ENCODE results near the gene DACH1.
A peak's percentile ranks its signal among the peaks of the same experiment; 100 is the strongest.
"Not testable (repeated sequence)": the region's sequence is repeated elsewhere in the genome, so short reads cannot be mapped to it uniquely, and the experiment has no call there.

The DACH1 gene

DNA sequence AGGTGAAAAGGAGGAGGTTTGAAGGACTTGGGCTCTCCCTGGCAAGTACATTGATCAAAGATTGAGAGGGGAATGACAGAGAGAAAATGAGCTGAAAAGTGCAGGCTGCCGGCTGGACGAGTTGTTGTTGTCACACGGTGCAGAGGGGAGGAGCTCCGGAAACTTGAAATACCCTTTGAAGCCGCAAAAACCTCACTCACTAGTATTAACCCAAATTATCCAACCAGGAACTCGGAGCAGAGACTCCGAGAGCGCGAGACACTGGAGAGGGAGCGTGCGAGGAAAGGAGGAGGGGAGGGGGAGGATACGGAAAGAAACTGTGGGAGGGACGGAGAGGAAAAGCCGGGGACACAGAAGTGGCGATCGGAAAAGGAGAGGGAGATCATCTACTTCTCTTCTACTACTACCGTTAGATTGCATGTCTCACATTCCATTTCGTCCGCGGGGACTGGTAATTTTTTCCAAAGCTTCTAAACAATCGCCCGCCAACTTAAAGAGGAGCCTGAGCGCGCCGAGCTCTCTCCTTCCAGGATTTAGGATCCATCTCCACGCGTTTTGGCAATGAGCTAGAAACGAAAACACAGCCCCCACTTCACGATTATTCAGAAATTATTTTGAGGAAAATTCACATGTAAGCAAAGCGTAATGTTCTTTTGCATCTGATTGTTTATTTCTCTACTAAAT, at the start of gene DACH1:
Gene DACH1 (minus strand): TSS at position 74 of the 684 bp plus-strand sequence.
- DNase-seq = peak; percentile 56

DNA sequence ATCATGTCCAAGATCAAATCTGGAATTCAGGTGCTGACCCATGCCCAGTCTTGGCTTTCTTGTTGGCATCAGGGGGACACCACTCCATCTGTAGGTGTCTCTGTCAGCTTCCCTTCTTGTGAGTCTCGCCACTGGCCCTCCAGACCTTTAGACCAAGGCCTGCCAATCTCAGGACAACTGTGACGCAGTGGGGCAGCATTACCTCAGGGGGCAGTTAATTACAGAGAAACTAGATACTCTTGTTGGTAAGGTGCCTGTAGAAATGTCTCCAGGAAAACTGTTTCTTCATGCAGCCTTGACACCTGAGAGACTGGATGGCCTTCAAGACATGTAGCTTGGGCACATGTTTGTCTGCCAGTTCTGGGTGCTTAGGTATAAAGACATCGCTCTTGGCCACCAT, 46.7 kb upstream of the DACH1 start:
- DNase-seq = no peak

DNA sequence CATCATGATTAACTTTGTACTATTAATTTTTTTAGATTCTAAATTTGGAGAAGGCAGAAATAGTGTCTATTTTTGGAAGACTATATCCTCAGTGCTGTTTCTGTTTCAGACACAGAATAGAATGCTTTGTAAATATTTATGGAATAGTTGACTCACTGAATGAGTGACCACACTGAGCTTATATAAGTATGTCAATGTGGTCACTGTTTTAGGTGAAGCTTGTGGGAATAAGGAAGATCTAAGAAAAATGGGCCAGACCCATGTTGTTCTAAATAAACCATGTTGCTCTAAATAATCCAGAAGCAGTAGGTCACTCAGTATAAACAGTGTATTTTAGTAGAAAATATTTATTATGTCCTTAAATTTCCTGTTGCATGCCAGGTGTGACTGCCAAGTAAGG, 45.5 kb upstream of the DACH1 start:
- no peak for DNase-seq

DNA sequence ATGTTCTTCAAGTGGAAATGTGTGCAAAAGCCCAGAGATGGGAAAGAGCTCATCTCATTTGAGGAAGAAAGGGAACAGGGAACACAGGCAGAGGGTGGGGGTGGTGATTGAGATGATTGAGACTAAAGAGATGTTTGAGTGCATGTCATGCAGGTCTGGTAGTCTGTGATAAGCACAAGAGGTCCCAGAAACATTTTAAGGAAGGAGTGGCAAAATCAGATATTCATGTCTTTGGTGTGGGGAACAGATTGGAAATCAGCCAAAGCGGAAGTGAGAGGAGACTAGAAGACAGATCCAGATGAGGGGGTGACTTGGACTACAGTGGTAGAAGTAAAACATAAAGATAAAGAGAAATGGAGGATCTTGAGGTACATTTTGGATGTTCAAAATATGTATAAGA, 39.4 kb upstream of the DACH1 start:
- DNase-seq = no peak

DNA sequence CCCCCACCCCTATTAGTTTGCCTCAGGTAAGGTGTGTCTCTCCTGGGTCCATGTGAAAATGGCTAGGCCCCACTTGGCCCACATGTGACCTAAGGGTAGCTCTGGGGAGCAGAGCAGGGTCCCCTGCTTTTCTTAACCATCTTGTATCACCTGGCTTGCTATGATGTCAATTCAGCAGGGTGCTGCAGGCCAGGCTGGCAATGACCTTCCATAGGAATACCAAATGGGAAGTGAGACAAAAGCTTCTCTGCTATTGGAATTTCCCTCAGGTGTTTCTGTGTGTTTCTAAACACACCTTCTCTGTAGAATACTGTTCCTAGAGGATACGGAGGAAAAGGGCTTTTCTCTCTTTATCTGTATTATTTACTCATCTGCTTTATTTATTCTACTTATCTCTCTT, 35.7 kb upstream of the DACH1 start:
- no peak for DNase-seq

DNA sequence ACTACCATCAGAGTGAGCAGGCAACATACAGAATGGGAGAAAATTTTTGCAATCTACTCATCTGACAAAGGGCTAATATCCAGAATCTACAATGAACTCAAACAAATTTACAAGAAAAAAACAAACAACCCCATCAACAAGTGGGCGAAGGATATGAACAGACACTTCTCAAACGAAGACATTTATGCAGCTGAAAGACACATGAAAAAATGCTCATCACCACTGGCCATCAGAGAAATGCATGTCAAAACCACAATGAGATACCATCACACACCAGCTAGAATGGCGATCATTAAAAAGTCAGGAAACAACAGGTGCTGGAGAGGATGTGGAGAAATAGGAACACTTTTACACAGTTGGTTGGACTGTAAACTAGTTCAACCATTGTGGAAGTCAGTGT, 26.5 kb upstream of the DACH1 start:
- not testable (repeated sequence) for DNase-seq

DNA sequence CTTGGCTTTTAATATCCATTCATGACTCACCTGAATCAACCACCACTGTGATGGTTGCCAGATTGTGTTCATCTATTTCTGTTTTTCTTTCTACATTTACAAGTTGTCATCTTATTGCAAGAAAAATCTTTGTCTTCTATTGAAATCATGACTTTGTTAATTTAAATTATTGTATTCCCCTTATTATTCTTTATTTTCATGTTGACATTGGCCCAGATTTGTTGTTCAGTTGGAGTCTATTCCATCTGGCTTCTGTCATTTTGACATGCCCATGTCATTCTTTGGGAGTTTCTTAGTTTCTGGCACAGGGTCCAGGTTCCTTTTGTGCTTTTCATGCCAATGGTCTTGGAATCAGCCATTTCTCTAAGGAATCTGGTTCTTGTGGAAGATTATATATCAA, 19.9 kb upstream of the DACH1 start:
- no peak for DNase-seq

DNA sequence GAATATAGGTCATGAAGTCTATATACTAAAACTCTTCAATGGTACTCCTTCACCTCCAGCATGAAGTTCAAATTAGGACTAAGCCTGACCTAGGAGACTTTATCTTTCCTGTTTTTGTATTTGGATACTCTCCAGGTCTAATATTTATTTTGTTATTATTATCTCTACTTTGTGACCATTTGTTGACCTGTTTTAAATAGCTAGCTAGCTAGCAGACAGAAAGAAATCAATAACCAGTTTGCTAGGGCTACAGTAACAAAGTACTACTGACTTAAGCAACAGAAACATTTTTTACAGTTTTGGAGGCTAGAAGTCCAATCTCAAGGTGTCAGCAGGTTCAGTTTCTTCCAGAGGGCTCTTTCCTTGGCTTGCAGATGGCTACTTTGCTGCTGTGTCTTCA, 15.1 kb upstream of the DACH1 start:
- DNase-seq = no peak

DNA sequence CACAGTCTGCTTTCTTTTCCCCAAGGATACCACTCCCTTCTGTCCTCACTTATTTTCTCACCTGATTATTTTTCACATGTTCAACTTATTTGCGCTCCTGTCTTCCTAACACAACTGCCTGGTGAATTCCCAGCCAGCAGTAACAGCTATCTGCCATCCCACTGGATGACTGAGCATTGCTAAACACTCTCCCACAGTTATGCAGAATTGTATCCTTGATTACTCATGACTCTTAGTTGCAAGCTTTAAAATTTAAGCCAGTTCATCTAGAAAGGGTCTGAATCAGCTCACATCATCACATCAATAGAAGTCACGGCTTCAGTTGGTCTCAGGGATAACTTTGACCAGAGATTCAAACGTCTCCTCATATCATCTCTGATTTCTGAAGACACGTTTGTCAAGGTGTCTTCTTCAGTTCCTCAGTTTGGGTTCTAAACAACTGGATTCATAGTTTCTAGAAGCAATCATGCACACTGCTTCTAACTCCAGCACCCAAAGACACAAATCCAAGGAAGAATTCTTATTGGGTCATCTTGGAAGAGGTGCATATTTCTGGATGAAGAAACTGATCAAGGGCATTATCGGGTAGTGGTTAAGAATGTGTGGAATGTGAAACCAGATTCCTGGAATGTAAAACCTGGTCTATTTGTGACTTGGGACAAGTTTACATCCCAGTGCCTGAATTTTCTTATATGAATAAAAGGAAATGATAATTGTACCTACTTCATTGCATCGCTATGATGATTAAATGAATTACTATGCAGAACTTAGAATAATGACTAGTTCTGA, 13.9 kb upstream of the DACH1 start:
- DNase-seq = peak; percentile 37

DNA sequence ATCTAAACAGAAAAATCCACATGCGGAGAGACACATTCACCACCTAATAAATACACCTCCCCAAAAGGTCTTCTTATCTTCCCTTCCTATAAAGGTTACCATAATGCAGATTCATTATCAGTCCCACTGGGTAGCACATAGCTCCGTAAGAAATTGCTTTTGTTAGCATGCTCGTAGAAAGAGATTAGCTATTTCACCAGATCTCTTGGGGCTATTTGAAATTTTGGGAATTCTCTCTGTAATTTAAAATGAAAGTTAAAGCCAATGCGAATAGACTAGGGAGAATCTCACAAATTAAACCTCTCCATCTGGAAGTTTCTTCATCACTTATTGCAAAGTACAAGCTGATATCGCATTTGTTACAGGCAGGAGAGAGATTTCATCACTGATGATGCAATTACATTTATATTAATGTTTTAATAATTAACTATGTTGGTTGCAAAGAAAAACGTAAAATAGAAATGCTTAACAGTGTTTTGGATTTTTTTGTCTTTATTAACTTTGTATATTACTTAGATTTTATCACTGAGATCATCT, 12.9 kb upstream of the DACH1 start:
- no peak for DNase-seq

DNA sequence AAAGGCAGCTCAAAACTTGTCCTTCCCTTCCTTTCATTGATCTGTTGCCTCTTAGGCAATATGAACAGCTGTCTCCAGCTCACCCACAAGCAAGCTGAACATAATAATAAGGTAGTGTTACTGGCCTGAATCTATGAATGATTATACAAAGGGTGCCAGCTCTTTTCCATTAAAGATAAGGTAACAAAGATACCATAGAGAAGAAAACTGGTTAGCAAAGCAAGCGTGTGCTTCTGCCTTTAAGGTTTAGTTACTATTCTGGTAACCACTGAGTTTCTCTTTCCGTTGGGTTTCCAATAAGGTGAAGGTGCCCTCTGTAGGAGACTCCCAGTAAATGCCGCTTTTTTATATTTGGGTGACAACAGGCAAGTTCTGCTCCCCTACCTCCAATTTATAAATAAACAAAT, 12.1 kb upstream of the DACH1 start:
- DNase-seq = peak; percentile 23

DNA sequence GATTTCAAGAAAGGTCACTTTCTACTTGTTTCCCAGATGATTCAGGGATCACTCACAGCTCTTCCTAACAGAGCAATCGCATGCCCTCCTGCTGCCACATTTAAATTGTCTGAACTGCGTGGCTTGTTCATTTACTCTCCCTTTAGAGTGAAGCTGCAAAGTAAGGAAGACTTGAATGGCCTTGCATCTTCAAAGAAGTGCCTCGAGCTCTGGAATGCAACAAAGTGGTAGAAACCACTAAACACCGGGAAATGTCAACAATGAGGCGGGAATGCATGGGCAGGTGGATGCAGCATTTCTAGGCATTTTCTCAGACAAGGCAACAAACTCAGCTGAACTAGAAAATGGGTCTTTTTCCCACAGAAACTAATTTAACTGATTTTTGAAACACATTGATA, 10.3 kb upstream of the DACH1 start:
- no peak for DNase-seq

DNA sequence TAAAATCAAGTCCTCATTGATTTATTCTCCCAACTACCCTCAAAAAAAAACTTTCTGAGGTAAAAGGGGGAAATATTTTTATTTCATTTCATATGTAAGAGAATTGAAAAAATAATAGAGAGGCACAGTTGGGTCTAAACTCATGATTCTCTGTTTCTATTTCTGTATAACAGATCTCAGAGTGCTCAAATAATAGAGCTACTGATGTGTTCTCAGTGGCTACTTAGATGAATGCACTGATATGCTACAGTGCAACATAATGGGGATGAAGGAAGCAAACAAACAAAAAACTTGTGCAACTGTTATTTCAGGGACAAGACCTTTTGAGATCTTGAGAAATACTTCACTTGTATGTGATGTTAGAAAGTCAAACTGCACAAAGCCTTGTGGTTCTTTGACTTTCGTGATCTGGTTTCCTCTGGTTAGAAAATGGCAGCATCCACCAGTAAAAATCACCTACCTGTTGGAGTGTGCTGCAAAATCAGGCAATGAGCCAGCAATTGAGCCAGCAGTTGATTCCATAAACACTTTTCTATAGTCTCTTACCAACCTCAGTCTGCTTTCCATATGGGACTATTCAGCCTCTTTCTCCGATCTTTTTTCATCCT, 9.7 kb upstream of the DACH1 start:
- DNase-seq = no peak

DNA sequence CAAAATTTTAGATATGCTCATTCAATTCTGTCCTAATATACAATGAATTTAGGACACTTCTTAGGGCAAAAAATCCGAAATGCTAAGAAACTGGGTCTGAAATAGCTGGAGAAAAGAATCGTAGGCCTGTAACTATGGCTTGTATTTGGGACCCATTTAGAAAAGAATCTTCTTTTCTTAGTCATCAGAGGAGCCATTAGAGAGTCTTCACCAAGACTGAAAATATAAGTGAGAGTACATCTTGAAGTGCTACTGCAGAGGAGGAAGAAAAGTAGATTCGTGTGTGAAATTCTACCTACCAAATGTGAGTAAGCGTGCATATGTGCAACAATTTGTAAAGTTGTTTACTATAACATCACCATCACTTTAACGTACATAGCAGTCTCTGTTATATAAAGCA, 8.8 kb upstream of the DACH1 start:
- no peak for DNase-seq

DNA sequence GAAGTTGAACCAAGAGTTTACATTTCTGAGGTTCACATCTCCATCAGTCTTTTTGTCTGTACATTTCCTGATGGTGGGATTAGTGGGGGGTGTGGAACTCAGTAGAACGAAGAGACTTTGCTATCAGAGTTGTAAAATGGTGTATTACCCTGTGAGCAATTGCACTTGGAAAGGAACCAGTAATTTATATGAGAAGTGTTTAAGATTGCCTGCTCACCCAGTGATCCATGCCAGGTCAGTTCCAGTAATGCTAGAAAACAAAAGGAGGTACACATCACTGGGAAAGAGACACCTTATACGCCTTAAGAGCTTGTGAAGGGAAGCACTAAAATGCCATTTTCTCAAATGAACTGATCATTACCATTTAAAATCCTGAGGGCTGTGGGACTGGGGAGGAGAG, 7.5 kb upstream of the DACH1 start:
- DNase-seq = no peak

DNA sequence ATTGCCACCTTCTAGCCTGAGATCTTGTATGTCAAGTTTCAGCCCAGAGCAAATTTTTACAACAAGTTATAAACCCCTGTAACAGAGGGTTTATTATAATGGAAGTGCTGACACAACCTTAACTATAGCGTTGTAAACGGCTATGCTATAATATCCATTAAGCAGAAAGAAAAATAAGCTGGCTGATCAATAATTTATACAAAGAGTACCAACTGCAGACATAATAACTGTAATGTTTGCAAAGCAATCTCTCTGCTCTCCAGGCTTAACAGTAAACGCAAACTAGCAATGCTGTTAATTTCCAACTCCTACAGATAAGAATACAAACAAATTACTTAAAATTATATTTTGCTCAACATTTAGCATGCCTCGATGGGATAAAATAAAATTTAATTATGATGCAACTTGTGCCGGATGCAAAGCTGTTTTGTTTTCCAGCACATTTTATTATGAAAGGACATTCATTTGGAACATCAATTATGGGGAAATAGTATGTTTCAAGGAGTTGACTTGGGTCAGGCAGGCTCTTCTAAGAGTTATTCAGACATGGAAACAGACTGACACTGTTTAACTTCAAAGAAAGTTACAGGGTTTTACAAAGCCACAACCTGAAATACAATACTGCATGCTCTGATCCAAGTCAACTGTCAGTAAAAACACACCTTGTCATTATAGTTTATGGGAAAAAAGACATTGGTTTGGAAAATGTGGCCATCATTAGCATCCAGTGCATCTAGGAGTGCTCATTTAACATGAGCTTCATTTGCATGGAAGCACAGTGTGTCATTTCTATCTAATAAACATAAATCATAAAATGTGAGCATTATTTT, 6.6 kb upstream of the DACH1 start:
- no peak for DNase-seq

DNA sequence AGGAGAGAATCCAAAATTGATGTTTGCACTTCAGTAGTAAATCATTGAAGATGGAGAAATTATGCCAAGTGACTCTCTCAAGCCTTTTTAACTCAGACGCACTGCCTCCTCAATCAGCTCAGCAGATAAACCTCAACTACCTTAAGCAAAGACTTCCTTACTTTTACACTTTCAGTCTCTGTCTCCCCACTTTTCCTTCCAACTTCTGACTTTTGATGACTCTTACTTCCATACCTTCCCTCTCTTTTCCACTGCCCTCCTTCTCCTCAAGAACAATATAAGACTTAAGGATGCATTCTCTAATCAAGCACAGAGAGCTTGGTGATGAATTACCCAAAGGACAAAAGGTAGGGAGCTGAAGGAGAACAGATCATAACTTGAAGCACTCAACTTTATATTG, 4.8 kb upstream of the DACH1 start:
- no peak for DNase-seq

DNA sequence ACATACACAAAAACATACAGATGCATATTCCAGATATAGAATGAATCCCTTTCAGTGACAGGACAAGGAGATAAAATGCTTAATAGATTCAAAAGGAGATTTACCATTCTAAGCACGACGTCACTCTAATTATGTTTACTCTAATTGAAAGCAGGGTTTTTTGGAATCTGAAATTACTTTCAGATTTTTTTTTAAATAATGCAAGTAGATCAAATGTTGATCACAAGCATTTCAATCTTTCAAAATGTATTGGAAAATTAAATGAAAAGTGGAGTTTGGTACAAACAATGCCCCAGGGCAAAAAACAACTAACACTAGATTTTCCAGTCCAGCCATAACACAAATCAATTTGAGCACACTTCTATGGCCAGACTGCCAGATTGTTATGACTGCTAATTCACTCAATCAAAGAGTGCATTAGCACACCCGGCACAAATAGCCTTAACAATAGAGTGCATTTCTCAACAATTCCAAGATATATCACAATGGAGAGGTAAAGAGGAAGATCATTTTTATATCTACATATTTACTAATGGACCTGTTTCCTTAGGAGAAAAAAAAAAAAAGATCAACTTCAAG, 4.3 kb upstream of the DACH1 start:
- no peak for DNase-seq

DNA sequence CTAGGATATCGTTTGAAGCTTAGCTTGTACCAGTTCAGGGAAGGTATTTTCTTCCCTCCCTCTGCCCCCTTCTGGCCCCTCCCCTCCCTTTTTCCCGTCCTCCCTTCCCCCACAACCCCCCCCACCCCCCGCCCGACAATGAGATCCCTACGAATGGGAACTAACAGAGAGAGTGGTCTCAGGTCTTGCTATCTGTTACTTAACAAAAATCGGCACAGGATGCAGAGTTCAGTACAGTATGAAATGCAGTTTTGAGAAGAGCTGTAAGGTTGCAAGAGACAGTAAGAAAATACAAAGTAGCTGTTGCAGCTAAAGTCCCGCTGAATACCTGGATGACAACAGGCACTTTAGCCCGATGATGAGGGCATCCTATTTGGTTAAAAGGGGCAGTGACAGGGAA, 3.1 kb upstream of the DACH1 start:
- no peak for DNase-seq

DNA sequence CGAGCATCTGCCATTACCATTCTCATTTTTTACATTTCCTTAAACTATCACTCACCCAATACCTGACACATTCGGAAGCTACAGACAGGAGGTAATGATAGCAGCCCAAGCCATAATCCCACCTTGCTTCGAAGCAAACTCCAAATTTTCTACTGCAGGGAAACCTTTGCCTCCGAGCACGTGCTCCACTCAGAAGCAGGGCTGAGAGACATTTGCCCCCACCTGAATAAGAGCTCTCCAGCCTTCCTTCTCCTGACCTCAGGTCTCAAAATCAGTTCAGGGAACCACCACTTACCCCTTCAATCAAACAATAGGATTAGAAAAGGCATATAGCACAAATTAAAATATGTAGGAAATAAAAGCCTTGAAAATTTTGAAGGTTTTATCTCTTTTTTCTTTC, 2.3 kb upstream of the DACH1 start:
- DNase-seq = no peak

DNA sequence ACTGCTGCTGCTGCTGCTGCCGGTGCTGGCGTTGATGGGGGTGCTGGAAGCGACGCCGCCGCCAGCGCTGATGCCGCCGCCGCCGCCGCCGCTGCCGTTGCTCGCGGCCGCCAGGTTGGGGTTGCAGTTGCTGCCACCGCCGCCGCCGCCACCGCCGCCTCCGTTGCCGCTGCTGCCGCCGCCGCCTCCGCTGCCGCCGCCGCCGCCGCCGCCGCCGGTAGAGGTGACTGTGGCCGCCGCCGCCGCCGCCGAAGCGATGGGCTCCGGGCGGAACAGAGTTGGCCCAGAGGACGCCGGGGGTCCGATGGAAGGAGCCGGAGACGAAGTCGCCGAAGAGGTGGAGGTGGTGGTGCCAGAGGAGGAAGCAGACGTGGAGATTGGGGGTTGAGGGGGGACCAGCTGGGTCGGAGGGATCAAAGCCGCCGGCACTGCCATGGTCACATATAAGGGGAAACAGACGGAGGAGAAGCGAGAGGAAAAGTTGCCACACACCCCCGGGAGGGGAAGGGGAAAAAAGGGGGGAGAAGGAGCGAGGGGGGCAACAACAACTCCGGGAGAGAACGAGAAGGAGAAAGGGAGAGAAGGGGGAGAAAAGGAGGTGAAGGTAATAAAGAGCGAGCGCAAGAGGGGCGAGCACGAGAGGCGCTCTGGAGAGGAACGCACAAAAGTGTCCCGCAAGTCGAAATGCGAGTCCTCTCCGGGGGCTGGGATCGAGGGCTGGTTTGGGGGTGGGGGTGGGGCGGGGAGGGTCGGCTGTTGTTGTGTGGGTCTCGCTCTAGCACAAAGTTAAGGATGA, 471 bp downstream of the DACH1 start:
- peak; percentile 9 for DNase-seq

DNA sequence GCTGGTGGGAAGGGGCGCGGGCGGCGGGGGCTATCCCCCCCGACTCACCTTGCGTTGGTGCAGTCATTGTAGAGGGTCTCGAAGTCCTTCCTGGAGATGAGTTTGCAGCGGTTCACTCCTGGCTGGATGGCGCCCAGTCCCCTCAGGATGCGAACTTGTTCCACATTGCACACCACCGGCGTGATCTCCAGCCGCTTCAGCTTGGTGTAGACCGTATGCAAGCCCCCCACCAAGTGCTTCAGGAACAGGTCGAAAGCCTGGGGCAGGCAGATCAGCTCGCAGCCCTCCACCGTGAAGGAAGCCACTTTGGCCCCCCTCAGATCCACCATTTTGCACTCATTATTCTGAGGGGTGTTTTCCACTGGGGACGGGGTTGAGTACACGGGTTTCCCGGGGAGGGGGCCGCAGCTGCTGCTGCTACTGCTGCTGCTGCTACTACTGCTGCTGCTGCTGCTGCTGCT, 1.1 kb downstream of the DACH1 start:
- DNase-seq = no peak
